Panc1 (cell line): ENCODE results near the gene PRR19. TPM values are rescaled to one million over a fixed set of nuclear protein-coding genes. Genes with fewer than 3 reads are reported as not detected.

Experiments
- ATAC-seq: fragments of 200-7000 bp; cut with Tn5 transposase; 2 replicates; pipeline ENCODE4 v1.9.1; 2020; ENCODE audit warnings: mild to moderate bottlenecking, moderate library complexity
- BruUV-seq: library from RNA; stranded (reverse); fragments of 400-500 nt; replicated peaks from 2 replicates; lab custom pipeline; 2021; lab: Mats Ljungman, UMichigan
- CTCF ChIA-PET: fragments of 300-600 bp; sonication (Branson Sonifier 250); formaldehyde crosslinking; loops from one replicate; lab custom pipeline; 2022; ENCODE audit warnings: antibody characterized with exemption; lab: Charles Lee
- POLR2A ChIA-PET: fragments of 300-600 bp; sonication (Branson Sonifier 250); formaldehyde crosslinking; loops from one replicate; lab custom pipeline; 2022; ENCODE audit warnings: antibody characterized with exemption; lab: Charles Lee
- DNase-seq: peaks from one replicate; pipeline ENCODE4 v3.0.0-alpha.2; 2010; ENCODE audit warnings: low read depth, low spot score
- H3K27ac ChIP-seq: 2 replicates; pipeline ENCODE4 v1.5.1; 2011; ENCODE audit warnings: mild to moderate bottlenecking, low read length, inconsistent platforms
- H3K27me3 ChIP-seq: fragments of 200-500 bp; sonication (Bioruptor generic); 2 replicates; pipeline ENCODE4 v1.6.0; 2014; ENCODE audit warnings: low read length, inconsistent platforms; ENCODE audit not compliant: control insufficient read depth, insufficient read depth
- H3K36me3 ChIP-seq: fragments of 200-500 bp; sonication (Bioruptor generic); 2 replicates; pipeline ENCODE4 v1.5.1; 2014; ENCODE audit warnings: inconsistent platforms, mild to moderate bottlenecking, low read length, moderate library complexity; ENCODE audit not compliant: control insufficient read depth, insufficient read depth
- H3K4me1 ChIP-seq: 2 replicates; pipeline ENCODE4 v1.5.1; 2011; ENCODE audit warnings: inconsistent platforms, mild to moderate bottlenecking, low read length, moderate library complexity; ENCODE audit not compliant: control insufficient read depth, insufficient read depth
- H3K4me3 ChIP-seq, 2 experiments: 2 replicates each; pipeline ENCODE4 v1.5.1; 2011 to 2012; ENCODE audit warnings: low read depth in 2 of 2, low read length in 2 of 2, mild to moderate bottlenecking in 2 of 2, inconsistent platforms in 1 of 2, moderate library complexity in 1 of 2
- H3K9me3 ChIP-seq: fragments of 200-500 bp; sonication (Bioruptor generic); 2 replicates; pipeline ENCODE4 v1.5.1; 2014; ENCODE audit warnings: low read depth, mild to moderate bottlenecking, inconsistent platforms, low read length, moderate library complexity; ENCODE audit not compliant: control insufficient read depth, insufficient read depth
- POLR2AphosphoS5 ChIP-seq: IDR thresholded peaks from 2 replicates; pipeline ENCODE4 v1.6.1; 2012; ENCODE audit warnings: mild to moderate bottlenecking, low read depth, low read length, moderate library complexity
- REST ChIP-seq, 2 experiments: IDR thresholded peaks; 2 replicates each; pipeline ENCODE4 v1.6.1; 2011 to 2012; ENCODE audit warnings: low read depth in 2 of 2, control low read depth in 1 of 2, low read length in 1 of 2, mild to moderate bottlenecking in 1 of 2, moderate library complexity in 1 of 2; ENCODE audit not compliant: insufficient read depth in 1 of 2
- SIN3A ChIP-seq: IDR thresholded peaks from 2 replicates; pipeline ENCODE4 v1.6.1; 2012; ENCODE audit warnings: low read depth, mild to moderate bottlenecking, low read length, moderate library complexity, borderline replicate concordance; ENCODE audit not compliant: insufficient read depth
- TCF7L2 ChIP-seq: IDR thresholded peaks from 2 replicates; pipeline ENCODE4 v1.6.1; 2011; ENCODE audit warnings: mild to moderate bottlenecking, low read depth, low read length, inconsistent platforms
- in situ Hi-C: cut with HindIII; loops from 2 replicates; pipeline ENCODE4 v1.10.0; 2016; ENCODE audit warnings: low sequenced_read_pairs, low pct_unique_long_range_greater_than_20kb
- intact Hi-C: fragments of 100-400 bp; cut with micrococcal nuclease; formaldehyde crosslinking; loops from one replicate; pipeline ENCODE4 v1.10.0; 2022; ENCODE audit not compliant: unreplicated experiment
- total RNA-seq: library from RNA; stranded (reverse); gene quantifications from one replicate; pipeline ENCODE4 v1.2.1, GENCODE V29; 2021; ENCODE audit not compliant: unreplicated experiment
- TF ChIP-seq, protein P1 (sequence below): fragments of 450-650 bp; IDR thresholded peaks from 2 replicates; pipeline ENCODE4 v1.5.1; 2017; ENCODE audit warnings: mild to moderate bottlenecking

Gene PRR19
- total RNA-seq, 1 experiment from 2014 or later, result 2.1 TPM

GRCh38 chr19:42306646-42307045 is 4.7 kb downstream of the PRR19 start:
- no TSS peak for BruUV-seq
- Histone ChIP-seq H3K9me3 (no peaks in the 10 kb centered on the region), H3K4me3 (no peak overlapping the region), H3K27me3 (no peaks in the 10 kb centered on the region), H3K36me3 (no peaks in the 10 kb centered on the region; the same call in 1 of the 2 replicates), H3K27ac (no peak overlapping the region), H3K4me1 (peaks cover 8% of the 10 kb centered on the region)
- in situ Hi-C loops (no loop called here), intact Hi-C loops (no loop called here)
- no peak for TF ChIP-seq POLR2AphosphoS5
- TF ChIP-seq REST (IDR thresholded peaks at IDR 0.05; ENCODE audit: insufficient read depth in 1 of 2, low read depth in 2 of 2, low read length in 1 of 2), result no peak
- DNase-seq (no peak), ATAC-seq (no peak)
- CTCF ChIA-PET, result no interaction called here
- POLR2A ChIA-PET, result no interaction called here

DNA sequence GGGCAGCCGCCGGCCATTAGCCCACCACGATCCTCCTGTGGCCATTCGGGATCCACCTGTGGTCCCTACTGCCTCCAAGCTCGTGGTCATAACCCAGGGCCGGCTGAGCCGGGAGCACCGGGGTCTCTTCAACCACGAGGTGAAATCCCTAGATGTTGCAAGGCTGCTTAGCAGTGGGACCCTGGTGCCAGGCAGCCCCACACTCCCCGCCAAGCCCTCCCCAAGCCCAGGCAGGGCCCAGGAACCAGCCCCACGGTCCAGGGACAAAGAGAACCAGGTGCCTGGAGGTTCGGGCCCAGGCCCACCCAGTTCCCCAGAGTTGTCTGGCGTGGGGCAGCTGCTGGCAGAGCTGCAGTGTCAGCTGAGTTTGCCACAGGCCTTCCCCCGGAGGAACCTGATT is 7.8 kb downstream of the PRR19 start:
- H3K36me3 ChIP-seq, result no peaks in the 10 kb centered on the region
- BruUV-seq, result no TSS peak
- H3K27me3 ChIP-seq, result no peaks in the 10 kb centered on the region
- no peak overlapping the region for H3K27ac ChIP-seq
- TF ChIP-seq, protein P1, sequence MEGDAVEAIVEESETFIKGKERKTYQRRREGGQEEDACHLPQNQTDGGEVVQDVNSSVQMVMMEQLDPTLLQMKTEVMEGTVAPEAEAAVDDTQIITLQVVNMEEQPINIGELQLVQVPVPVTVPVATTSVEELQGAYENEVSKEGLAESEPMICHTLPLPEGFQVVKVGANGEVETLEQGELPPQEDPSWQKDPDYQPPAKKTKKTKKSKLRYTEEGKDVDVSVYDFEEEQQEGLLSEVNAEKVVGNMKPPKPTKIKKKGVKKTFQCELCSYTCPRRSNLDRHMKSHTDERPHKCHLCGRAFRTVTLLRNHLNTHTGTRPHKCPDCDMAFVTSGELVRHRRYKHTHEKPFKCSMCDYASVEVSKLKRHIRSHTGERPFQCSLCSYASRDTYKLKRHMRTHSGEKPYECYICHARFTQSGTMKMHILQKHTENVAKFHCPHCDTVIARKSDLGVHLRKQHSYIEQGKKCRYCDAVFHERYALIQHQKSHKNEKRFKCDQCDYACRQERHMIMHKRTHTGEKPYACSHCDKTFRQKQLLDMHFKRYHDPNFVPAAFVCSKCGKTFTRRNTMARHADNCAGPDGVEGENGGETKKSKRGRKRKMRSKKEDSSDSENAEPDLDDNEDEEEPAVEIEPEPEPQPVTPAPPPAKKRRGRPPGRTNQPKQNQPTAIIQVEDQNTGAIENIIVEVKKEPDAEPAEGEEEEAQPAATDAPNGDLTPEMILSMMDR, result no peak
- TF ChIP-seq REST (IDR thresholded peaks at IDR 0.05; ENCODE audit: insufficient read depth in 1 of 2, low read depth in 2 of 2, low read length in 1 of 2), result no peak
- no peak for TF ChIP-seq TCF7L2
- TF ChIP-seq SIN3A, result no peak
- CTCF ChIA-PET, result no interaction called here
- in situ Hi-C loops (no loop called here), intact Hi-C loops (no loop called here)
- ATAC-seq, result no peak
- no peaks in the 10 kb centered on the region for H3K4me1 ChIP-seq
- no peak for DNase-seq
- H3K9me3 ChIP-seq, result no peaks in the 10 kb centered on the region
- POLR2A ChIA-PET, result no interaction called here
- no peak overlapping the region for H3K4me3 ChIP-seq
